PC-9 (cell line): ENCODE results near the gene SSMEM1. TPM values are rescaled to one million over a fixed set of nuclear protein-coding genes. Genes with fewer than 3 reads are reported as not detected.

Experiments
- Bru-seq: library from RNA; stranded (reverse); fragments of 400-500 nt; gene quantifications from one replicate; lab custom pipeline; 2021; lab: Mats Ljungman, UMichigan
- BruChase-seq, 2 experiments: library from RNA; stranded (reverse); fragments of 400-500 nt; gene quantifications; one replicate each; lab custom pipeline; 2021; lab: Mats Ljungman, UMichigan
- BruUV-seq: library from RNA; stranded (reverse); fragments of 400-500 nt; replicated peaks from 2 replicates; lab custom pipeline; 2021; lab: Mats Ljungman, UMichigan
- CTCF ChIA-PET: fragments of 300-600 bp; sonication (Branson Sonifier 250); formaldehyde crosslinking; loops from one replicate; lab custom pipeline; 2022; ENCODE audit warnings: antibody characterized with exemption; lab: Charles Lee
- POLR2A ChIA-PET: fragments of 300-600 bp; sonication (Branson Sonifier 250); formaldehyde crosslinking; loops from one replicate; lab custom pipeline; 2022; ENCODE audit warnings: antibody characterized with exemption; ENCODE audit not compliant: unreplicated experiment; lab: Charles Lee
- DNase-seq, 2 experiments: peaks; one replicate each; pipeline versions ENCODE4 v3.0.0 to v3.0.0-alpha.2; 2015 to 2022; ENCODE audit warnings: mixed read lengths in 1 of 2
- H2AFZ ChIP-seq: fragments of 200-600 bp; sonication (generic); 2 replicates; pipeline ENCODE4 v1.8.1; 2017; ENCODE audit warnings: antibody characterized with exemption
- H3F3A ChIP-seq: fragments of 200-600 bp; sonication (generic); 2 replicates; pipeline ENCODE4 v1.8.1; 2017; ENCODE audit warnings: antibody characterized with exemption, mild to moderate bottlenecking, low read depth; ENCODE audit not compliant: insufficient read depth
- H3K27ac ChIP-seq: fragments of 200-600 bp; sonication (generic); 2 replicates; pipeline ENCODE4 v1.6.1; 2016; ENCODE audit warnings: mixed run types
- H3K27me3 ChIP-seq: fragments of 200-600 bp; sonication (generic); 2 replicates; pipeline ENCODE4 v1.6.1; 2016; ENCODE audit warnings: low read depth, mixed run types; ENCODE audit not compliant: insufficient read depth
- H3K36me3 ChIP-seq: fragments of 200-600 bp; sonication (generic); 2 replicates; pipeline ENCODE4 v1.6.1; 2016; ENCODE audit warnings: low read depth, mixed run types
- H3K4me1 ChIP-seq: fragments of 200-600 bp; sonication (generic); replicated peaks from 2 replicates; pipeline ENCODE4 v1.6.1; 2016; ENCODE audit warnings: mixed run types; ENCODE audit not compliant: insufficient read depth
- H3K4me2 ChIP-seq: fragments of 200-600 bp; sonication (generic); 2 replicates; pipeline ENCODE4 v1.6.1; 2017; ENCODE audit warnings: mixed run types
- H3K4me3 ChIP-seq: fragments of 200-600 bp; sonication (generic); 2 replicates; pipeline ENCODE4 v1.6.1; 2016; ENCODE audit warnings: mixed run types
- H3K79me2 ChIP-seq: fragments of 200-600 bp; sonication (generic); 2 replicates; pipeline ENCODE4 v1.6.1; 2017; ENCODE audit warnings: low read depth, mixed run types
- H3K9me2 ChIP-seq: fragments of 200-600 bp; sonication (generic); 2 replicates; pipeline ENCODE4 v1.8.1; 2017; ENCODE audit warnings: mild to moderate bottlenecking; ENCODE audit not compliant: insufficient read depth
- H3K9me3 ChIP-seq: fragments of 200-600 bp; sonication (generic); 2 replicates; pipeline ENCODE4 v1.8.1; 2016; ENCODE audit warnings: low read depth; ENCODE audit not compliant: insufficient read depth
- H4K20me1 ChIP-seq: fragments of 200-600 bp; sonication (generic); 2 replicates; pipeline ENCODE4 v1.8.1; 2017; ENCODE audit not compliant: insufficient read depth
- EZH2 ChIP-seq: fragments of 200-600 bp; sonication (generic); IDR thresholded peaks from 2 replicates; pipeline ENCODE4 v1.8.0; 2017; ENCODE audit warnings: antibody characterized with exemption, low read depth
- intact Hi-C: fragments of 100-400 bp; cut with micrococcal nuclease; formaldehyde crosslinking; loops from one replicate; pipeline ENCODE4 v1.10.0; 2022; ENCODE audit not compliant: unreplicated experiment
- long read RNA-seq: library from polyadenylated mRNA; stranded (forward); transcript quantifications from one replicate; pipeline ENCODE4 v2.0.0, GENCODE V29; 2022
- total RNA-seq: library from RNA; stranded (reverse); gene quantifications from 2 replicates; pipeline ENCODE4 v1.2.3, GENCODE V29; 2021
- TF ChIP-seq, protein P1 (sequence below): fragments of 200-600 bp; sonication (generic); conservative IDR thresholded peaks from 2 replicates; pipeline ENCODE4 v1.6.1; 2017; ENCODE audit warnings: mixed run types, antibody characterized with exemption, mild to moderate bottlenecking, moderate library complexity

SSMEM1 gene, protein sequence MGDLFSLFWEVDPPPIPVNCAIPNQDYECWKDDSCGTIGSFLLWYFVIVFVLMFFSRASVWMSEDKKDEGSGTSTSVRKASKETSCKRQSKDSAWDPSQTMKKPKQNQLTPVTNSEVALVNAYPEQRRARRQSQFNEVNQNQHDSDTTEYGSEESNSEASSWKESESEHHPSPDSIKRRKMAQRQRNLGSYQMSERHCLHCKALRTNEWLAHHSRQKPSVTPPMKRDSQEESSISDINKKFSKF
- total RNA-seq (not detected in 2 replicates), Bru-seq, nascent RNA (percentile 20 among the genes with signal in this experiment), BruChase-seq, experiment 1, labeled RNA remaining after a 2-hour chase (percentile 10 among the genes with signal in this experiment), BruChase-seq, experiment 2, labeled RNA remaining after a 6-hour chase (percentile 11 among the genes with signal in this experiment)
- long read RNA-seq: 0 reads

DNA sequence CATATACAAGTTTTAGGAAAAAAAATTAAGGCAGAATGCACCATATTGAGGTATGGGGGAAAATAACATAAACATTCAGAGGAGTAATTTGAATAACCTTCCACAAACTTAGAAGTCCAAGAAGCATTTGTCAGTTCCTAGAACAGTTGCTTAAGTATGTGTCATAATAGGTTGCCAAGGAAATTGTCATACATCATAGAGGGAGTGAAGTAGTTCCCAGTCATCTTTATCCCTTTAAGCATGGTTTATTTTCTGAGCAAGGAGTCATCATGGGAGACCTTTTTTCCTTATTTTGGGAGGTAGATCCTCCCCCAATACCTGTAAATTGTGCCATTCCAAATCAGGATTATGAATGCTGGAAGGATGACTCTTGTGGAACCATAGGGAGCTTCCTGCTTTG, at the start of gene SSMEM1:
TSS of gene SSMEM1 (plus strand) at position 219 of the 400 bp plus-strand sequence. CDS start at position 270, 51 bp downstream.
- POLR2A ChIA-PET: no interaction called here
- H3K27me3 ChIP-seq: no peaks in the 10 kb centered on the region
- no TSS peak for BruUV-seq
- peaks cover 15% of the 10 kb centered on the region for H3K79me2 ChIP-seq
- H3K9me2 ChIP-seq: no peaks in the 10 kb centered on the region
- H3F3A ChIP-seq: peaks cover 34% of the 10 kb centered on the region
- CTCF ChIA-PET: no interaction called here
- 0 out of 2 replicates have a peak, but pooled peaks cover 8% of the 10 kb centered on the region for H3K36me3 ChIP-seq
- TF ChIP-seq, protein P1, sequence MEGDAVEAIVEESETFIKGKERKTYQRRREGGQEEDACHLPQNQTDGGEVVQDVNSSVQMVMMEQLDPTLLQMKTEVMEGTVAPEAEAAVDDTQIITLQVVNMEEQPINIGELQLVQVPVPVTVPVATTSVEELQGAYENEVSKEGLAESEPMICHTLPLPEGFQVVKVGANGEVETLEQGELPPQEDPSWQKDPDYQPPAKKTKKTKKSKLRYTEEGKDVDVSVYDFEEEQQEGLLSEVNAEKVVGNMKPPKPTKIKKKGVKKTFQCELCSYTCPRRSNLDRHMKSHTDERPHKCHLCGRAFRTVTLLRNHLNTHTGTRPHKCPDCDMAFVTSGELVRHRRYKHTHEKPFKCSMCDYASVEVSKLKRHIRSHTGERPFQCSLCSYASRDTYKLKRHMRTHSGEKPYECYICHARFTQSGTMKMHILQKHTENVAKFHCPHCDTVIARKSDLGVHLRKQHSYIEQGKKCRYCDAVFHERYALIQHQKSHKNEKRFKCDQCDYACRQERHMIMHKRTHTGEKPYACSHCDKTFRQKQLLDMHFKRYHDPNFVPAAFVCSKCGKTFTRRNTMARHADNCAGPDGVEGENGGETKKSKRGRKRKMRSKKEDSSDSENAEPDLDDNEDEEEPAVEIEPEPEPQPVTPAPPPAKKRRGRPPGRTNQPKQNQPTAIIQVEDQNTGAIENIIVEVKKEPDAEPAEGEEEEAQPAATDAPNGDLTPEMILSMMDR: no peak
- no peak for TF ChIP-seq EZH2
- H3K4me1 ChIP-seq: peaks cover 32% of the 10 kb centered on the region
- H3K4me3 ChIP-seq: no peak within 1 kb of the TSS
- H3K4me2 ChIP-seq: no peak within 1 kb of the TSS
- H3K27ac ChIP-seq: no peak within 1 kb of the TSS
- intact Hi-C loops: no loop called here
- H4K20me1 ChIP-seq: no peaks in the 10 kb centered on the region
- H2AFZ ChIP-seq: 0 out of 2 replicates have a peak within 1 kb of the TSS, but pooled peaks have one; percentile 31
- H3K9me3 ChIP-seq: no peaks in the 10 kb centered on the region
- no peak for DNase-seq

DNA sequence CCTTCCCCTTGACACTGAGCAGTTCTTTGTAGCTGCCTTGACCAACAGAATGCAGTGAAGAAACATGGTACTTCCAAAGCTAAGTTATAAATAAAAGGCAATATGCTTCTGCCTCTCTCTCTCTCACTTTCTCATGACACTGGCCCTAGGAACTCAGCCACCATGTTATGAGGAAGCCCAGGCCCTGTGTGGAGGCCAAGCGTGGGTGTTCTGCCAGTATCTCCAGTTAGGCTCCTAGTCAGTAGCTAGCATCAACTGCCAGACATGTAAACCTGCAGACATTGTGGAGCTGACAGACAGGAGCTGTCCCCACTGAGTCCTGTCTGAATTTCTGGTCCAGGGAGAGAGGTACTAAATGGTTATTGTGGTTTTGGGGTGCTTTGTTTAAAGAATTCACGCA, 47.6 kb upstream of the SSMEM1 start:
- Histone ChIP-seq H3K36me3 (0 out of 2 replicates have a peak, but pooled peaks cover 8% of the 10 kb centered on the region), H2AFZ (no peak overlapping the region), H3K79me2 (no peaks in the 10 kb centered on the region), H4K20me1 (no peaks in the 10 kb centered on the region), H3K27me3 (no peaks in the 10 kb centered on the region), H3K9me2 (no peaks in the 10 kb centered on the region), H3K4me3 (no peak overlapping the region), H3K9me3 (no peaks in the 10 kb centered on the region), H3K27ac (no peak overlapping the region), H3F3A (no peaks in the 10 kb centered on the region), H3K4me1 (no peaks in the 10 kb centered on the region), H3K4me2 (no peak overlapping the region)
- CTCF ChIA-PET: no interaction called here
- DNase-seq: no peak
- intact Hi-C loops: no loop called here
- TF ChIP-seq, protein P1: no peak
- no peak for TF ChIP-seq EZH2
- POLR2A ChIA-PET: no interaction called here
- BruUV-seq: no TSS peak

DNA sequence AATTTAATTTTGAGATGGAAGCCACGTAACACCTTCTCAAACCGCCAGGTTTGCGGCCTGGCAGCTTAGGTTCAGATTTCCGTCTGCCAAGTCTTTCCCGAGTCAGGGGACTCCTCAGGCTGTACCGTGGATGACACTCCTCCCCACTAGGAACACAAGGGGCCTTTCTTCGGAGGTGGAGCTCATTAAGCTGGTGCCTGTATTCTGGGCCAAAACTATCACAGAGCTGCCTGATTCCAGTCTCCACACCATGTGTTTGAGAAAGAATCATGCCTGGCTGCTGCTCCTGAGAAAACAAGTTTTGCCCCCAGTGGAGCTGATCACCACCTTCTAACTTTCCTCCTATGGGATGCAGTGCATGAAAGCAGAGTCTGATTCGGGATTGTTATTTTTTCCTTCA, 47.2 kb upstream of the SSMEM1 start:
- POLR2A ChIA-PET: no interaction called here
- TF ChIP-seq EZH2: no peak
- TF ChIP-seq, protein P1: no peak
- no peaks in the 10 kb centered on the region for H3K27me3 ChIP-seq
- H3K79me2 ChIP-seq: no peaks in the 10 kb centered on the region
- no peak overlapping the region for H2AFZ ChIP-seq
- 0 out of 2 replicates have a peak, but pooled peaks cover 11% of the 10 kb centered on the region for H3K36me3 ChIP-seq
- no peaks in the 10 kb centered on the region for H3K4me1 ChIP-seq
- no peak for DNase-seq
- H3K9me2 ChIP-seq: no peaks in the 10 kb centered on the region
- CTCF ChIA-PET: no interaction called here
- H3F3A ChIP-seq: no peaks in the 10 kb centered on the region
- H3K4me3 ChIP-seq: no peak overlapping the region
- no peaks in the 10 kb centered on the region for H4K20me1 ChIP-seq
- intact Hi-C loops: no loop called here
- no TSS peak for BruUV-seq
- H3K4me2 ChIP-seq: no peak overlapping the region
- no peaks in the 10 kb centered on the region for H3K9me3 ChIP-seq
- H3K27ac ChIP-seq: no peak overlapping the region
